Measurements from ENCODE around the gene SENP7.

DNA sequence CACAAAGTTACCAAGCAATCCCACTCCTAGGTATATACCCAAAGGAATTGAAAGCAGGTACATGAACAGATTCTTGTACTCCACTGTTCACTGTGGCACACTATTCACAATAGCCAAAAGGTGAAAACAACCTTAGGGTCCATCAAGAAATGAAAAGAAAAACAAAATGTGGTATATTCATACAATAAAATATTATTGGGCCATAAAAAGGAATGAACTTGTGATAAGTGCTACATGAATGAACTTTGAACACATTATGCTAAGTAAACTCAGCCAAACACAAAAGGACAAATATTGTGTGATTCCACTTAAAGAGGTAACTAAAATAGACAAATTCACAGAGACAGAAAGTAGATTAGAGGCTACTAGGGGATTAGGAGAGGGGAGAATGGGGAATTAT, 137.4 kb downstream of the SENP7 start:
- TF ChIP-seq, protein P1, sequence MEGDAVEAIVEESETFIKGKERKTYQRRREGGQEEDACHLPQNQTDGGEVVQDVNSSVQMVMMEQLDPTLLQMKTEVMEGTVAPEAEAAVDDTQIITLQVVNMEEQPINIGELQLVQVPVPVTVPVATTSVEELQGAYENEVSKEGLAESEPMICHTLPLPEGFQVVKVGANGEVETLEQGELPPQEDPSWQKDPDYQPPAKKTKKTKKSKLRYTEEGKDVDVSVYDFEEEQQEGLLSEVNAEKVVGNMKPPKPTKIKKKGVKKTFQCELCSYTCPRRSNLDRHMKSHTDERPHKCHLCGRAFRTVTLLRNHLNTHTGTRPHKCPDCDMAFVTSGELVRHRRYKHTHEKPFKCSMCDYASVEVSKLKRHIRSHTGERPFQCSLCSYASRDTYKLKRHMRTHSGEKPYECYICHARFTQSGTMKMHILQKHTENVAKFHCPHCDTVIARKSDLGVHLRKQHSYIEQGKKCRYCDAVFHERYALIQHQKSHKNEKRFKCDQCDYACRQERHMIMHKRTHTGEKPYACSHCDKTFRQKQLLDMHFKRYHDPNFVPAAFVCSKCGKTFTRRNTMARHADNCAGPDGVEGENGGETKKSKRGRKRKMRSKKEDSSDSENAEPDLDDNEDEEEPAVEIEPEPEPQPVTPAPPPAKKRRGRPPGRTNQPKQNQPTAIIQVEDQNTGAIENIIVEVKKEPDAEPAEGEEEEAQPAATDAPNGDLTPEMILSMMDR (IDR thresholded peaks at IDR 0.05) = no peak
- no peak for TF ChIP-seq EZH2phosphoT487 (IDR thresholded peaks at IDR 0.05; ENCODE audit: borderline replicate concordance, low read depth)

Data from SK-N-SH (cell line).